Ovary (tissue), 9 donors: Measurements from ENCODE around the gene AKAP6. TPM values are rescaled to one million over a fixed set of nuclear protein-coding genes. Genes with fewer than 3 reads are reported as not detected.

Experiments used
- DNase-seq, 5 donors: peaks; one replicate each; pipeline ENCODE4 v3.0.0-alpha.2; 2019 to 2020
- H3K27ac ChIP-seq, 2 donors: fragments of 200-600 bp; one replicate each; pipeline versions ENCODE4 v1.5.1 to v1.8.0; 2019 to 2022
- H3K27me3 ChIP-seq: fragments of 200-600 bp; one replicate; pipeline ENCODE4 v1.8.0; 2022
- H3K36me3 ChIP-seq: fragments of 200-600 bp; sonication (generic); one replicate; pipeline ENCODE4 v1.5.1; 2019
- H3K4me1 ChIP-seq: one replicate; pipeline ENCODE4 v1.8.1; 2013; ENCODE audit warnings: mild to moderate bottlenecking, moderate library complexity; ENCODE audit not compliant: insufficient read depth
- H3K4me3 ChIP-seq: fragments of 200-600 bp; sonication (generic); one replicate; pipeline ENCODE4 v1.5.1; 2017
- H3K9me3 ChIP-seq, 2 donors: fragments of 200-600 bp in 1 of 2; sonication (generic) in 1 of 2; one replicate each; pipeline versions ENCODE4 v1.5.1 to v1.8.1; 2013 to 2019; ENCODE audit warnings: mild to moderate bottlenecking in 1 of 2, moderate library complexity in 1 of 2
- EP300 ChIP-seq: sonication (generic); formaldehyde crosslinking; IDR thresholded peaks from one replicate; pipeline ENCODE4 v1.6.1; 2017; ENCODE audit warnings: antibody characterized with exemption
- POLR2A ChIP-seq: fragments of 450-650 bp; IDR thresholded peaks from one replicate; pipeline ENCODE4 v1.6.1; 2017; ENCODE audit warnings: antibody characterized with exemption, mild to moderate bottlenecking, moderate library complexity
- WGBS, 3 donors: extraction: QIAGEN DNeasy Blood & Tissue Kit in 1 of 3; methylation state at CpG; one replicate each; pipeline versions ENCODE4 v1.1.5 to v1.1.7; 2013 to 2017; 5-methylcytosine and 5-hydroxymethylcytosine counted together
- intact Hi-C, 4 donors: fragments of 100-400 bp; cut with DNase I; formaldehyde crosslinking; loops; one replicate each; pipeline versions ENCODE4 v1.11.0 to v1.15.1; 2022 to 2023
- polyA plus RNA-seq, 2 donors: library from polyadenylated mRNA; stranded (reverse); fragments of 200-250 nt in 1 of 2; fragments of 350-450 nt in 1 of 2; fragmentation: Illumina TruSeq in 1 of 2; extraction: RNeasy Lipid Tissue Mini Kit (QIAGEN cat#74804) in 1 of 2; gene quantifications; one replicate each; pipeline ENCODE4 v1.2.3, GENCODE V29; 2013 to 2014
- total RNA-seq, 7 donors: library from RNA; depleted of rRNA in 2 of 7; stranded (reverse); fragments of >200 nt in 2 of 7; fragmentation: NEBNext Ultra II Directional in 3 of 7; extraction: Animal tissue kit (Norgen Biotek cat#: 25700) in 3 of 7; gene quantifications; one replicate each; pipeline versions ENCODE4 v1.1.0 to v1.2.4, GENCODE V29; 2016 to 2023
- TF ChIP-seq, protein P1 (sequence below), 3 donors: fragments of 450-650 bp in 2 of 3; fragments of 200-600 bp in 1 of 3; IDR thresholded peaks; one replicate each; pipeline versions ENCODE4 v1.5.1 to v1.8.0; 2016 to 2022; ENCODE audit warnings: antibody characterized with exemption in 3 of 3, mild to moderate bottlenecking in 1 of 3
- donor health status: DM: no; HTN: no; CAD: no; lungs with moderate emphysema.
- donor health status: DM: no; HTN: no; CAD: no.
- donor health status: Bipolar disorder and iron deficiency.
- donor health status: DM: yes; HTN: yes; CAD: no.
- donor health status: DM: no; HTN: no; CAD: no.
- donor health status: DM: yes; HTN: yes; CAD: no.

The AKAP6 gene
- total and polyA plus RNA-seq, 9 donors, result 2.3 to 13.1 (median 6.9) TPM

DNA sequence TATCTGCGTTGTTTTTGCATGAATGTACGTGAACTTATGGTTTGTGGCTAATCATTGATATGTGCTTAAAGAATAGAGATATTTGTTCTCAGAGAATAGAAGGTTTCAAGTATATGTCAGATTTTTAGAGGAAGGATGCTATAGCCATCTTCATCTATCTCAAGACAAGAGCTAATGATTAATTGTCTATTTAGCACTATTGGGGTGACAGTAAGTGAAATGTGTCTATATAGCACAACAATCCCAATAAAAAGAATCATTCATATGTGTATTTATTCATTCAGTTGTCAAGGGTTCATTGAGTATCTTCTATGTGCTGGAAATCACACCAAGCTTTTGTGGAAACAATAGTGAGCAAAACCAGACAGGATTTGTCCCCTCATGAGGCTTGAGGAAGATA, 310.1 kb downstream of the AKAP6 start:
- no peaks in the 10 kb centered on the region for H3K9me3 ChIP-seq
- intact Hi-C loops, result no loop called here
- H3K27me3 ChIP-seq, result no peaks in the 10 kb centered on the region
- no peaks in the 10 kb centered on the region for H3K4me1 ChIP-seq
- no peak overlapping the region for H3K27ac ChIP-seq
- no peak overlapping the region for H3K4me3 ChIP-seq
- WGBS, 3 donors, result 93 to 99% (median 95%) methylated on average over 2 of the region's 2 CpGs
- no peaks in the 10 kb centered on the region for H3K36me3 ChIP-seq
- TF ChIP-seq, protein P1, sequence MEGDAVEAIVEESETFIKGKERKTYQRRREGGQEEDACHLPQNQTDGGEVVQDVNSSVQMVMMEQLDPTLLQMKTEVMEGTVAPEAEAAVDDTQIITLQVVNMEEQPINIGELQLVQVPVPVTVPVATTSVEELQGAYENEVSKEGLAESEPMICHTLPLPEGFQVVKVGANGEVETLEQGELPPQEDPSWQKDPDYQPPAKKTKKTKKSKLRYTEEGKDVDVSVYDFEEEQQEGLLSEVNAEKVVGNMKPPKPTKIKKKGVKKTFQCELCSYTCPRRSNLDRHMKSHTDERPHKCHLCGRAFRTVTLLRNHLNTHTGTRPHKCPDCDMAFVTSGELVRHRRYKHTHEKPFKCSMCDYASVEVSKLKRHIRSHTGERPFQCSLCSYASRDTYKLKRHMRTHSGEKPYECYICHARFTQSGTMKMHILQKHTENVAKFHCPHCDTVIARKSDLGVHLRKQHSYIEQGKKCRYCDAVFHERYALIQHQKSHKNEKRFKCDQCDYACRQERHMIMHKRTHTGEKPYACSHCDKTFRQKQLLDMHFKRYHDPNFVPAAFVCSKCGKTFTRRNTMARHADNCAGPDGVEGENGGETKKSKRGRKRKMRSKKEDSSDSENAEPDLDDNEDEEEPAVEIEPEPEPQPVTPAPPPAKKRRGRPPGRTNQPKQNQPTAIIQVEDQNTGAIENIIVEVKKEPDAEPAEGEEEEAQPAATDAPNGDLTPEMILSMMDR (IDR thresholded peaks at IDR 0.05), result no peak
- TF ChIP-seq POLR2A (no peak), EP300 (no peak)
- DNase-seq, result no peak

DNA sequence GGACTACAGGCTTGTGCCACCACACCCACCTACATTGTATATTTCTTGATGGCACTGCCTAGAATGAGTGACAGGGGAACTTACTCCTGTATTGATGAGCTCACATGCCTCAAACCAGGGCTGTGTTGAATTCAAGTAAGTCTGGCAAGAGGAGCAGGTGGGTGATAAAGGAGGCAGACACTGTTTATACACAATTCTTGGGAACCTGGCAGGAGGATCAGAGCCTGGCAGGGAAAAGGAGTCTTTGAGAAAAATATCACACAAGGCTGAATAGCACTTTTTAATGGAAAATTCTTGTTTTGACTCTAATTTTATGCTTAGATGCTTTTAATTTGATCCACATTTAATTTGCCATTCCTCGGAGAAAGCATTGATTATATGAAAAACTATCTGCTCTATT, 316.5 kb downstream of the AKAP6 start:
- Histone ChIP-seq H3K9me3 (no peaks in the 10 kb centered on the region), H3K27ac (no peak overlapping the region), H3K36me3 (no peaks in the 10 kb centered on the region), H3K27me3 (no peaks in the 10 kb centered on the region), H3K4me1 (no peaks in the 10 kb centered on the region), H3K4me3 (no peak overlapping the region)
- TF ChIP-seq POLR2A (no peak), EP300 (no peak)
- TF ChIP-seq, protein P1 (IDR thresholded peaks at IDR 0.05), result no peak
- no peak for DNase-seq
- WGBS, 3 donors, result 76 to 85% (median 82%) methylated on average over 1 of the region's 1 CpG
- intact Hi-C loops, result no loop called here

DNA sequence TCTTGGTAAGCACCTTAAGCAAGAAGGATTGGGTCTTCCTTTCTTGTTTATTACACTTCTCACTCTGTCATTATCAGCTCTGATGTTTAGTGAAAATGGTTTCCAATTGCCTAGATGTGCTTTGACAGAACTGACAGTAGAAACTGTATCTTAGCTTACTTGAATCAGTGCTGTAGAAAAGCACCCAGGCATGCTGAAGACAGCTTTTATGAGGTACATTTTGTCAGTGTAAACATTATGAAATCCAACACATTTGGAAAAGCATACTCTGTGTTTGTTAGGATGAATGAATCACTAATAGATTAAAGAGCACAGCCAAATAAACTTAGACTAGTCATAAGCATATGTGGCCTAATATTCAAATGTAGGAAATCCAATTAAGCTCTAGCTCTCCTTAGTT, 319.3 kb downstream of the AKAP6 start:
- intact Hi-C loops, result no loop called here
- Histone ChIP-seq H3K4me1 (no peaks in the 10 kb centered on the region), H3K27ac (no peak overlapping the region), H3K4me3 (no peak overlapping the region), H3K36me3 (no peaks in the 10 kb centered on the region), H3K27me3 (no peaks in the 10 kb centered on the region), H3K9me3 (no peaks in the 10 kb centered on the region)
- DNase-seq, result no peak
- TF ChIP-seq POLR2A, result no peak
- TF ChIP-seq, protein P1 (IDR thresholded peaks at IDR 0.05), result no peak
- TF ChIP-seq EP300, result no peak

DNA sequence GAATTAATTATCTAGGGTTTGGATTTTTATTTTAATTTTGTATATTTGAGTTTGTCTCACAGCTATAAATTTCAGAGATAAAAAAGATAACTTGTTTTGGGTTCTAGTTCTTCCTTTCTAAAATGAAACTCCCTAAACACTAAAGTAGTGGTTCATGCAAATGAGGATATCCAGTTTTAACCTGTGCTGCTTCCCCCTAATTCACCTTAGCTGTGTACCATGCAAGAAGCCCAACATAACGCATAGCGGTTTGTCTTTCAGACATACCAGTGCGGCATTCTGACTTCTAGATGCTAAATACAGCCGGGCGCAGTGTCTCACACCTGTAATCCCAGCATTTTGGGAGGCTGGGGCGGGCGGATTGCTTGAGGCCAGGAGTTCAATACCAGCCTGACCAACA, 320.9 kb downstream of the AKAP6 start:
- no peak for TF ChIP-seq EP300
- no peak for TF ChIP-seq POLR2A
- TF ChIP-seq, protein P1 (IDR thresholded peaks at IDR 0.05), result no peak
- no peak overlapping the region for H3K27ac ChIP-seq
- intact Hi-C loops, result no loop called here
- no peaks in the 10 kb centered on the region for H3K4me1 ChIP-seq
- no peak overlapping the region for H3K4me3 ChIP-seq
- DNase-seq, result no peak
- H3K27me3 ChIP-seq, result no peaks in the 10 kb centered on the region
- WGBS, 3 donors, result 97% methylated on average over 7 of the region's 7 CpGs
- H3K9me3 ChIP-seq, result no peaks in the 10 kb centered on the region
- no peaks in the 10 kb centered on the region for H3K36me3 ChIP-seq

DNA sequence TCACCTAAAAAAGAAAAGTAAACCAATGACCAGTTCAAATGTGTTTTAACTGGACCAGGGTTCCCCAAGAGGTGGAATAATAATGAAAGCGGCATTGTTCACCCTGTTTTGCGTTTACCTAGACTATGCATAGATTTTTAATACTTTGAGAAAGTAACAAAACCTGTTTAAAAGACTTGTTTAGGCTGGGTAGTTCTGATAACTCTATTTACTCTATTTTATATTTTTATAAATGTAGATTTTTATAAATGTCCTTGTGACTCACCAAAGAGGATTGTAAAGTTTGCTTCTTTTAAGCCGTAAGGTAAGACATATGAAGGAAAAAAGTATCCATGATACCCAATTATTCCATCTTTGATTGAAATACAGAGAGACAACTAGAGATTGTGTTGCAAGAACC, 321.6 kb downstream of the AKAP6 start:
- no peaks in the 10 kb centered on the region for H3K27me3 ChIP-seq
- 95 to 97% (median 96%) methylated on average over 3 of the region's 3 CpGs for WGBS, 3 donors
- no peak overlapping the region for H3K4me3 ChIP-seq
- no peaks in the 10 kb centered on the region for H3K9me3 ChIP-seq
- no peaks in the 10 kb centered on the region for H3K36me3 ChIP-seq
- intact Hi-C loops, result no loop called here
- H3K27ac ChIP-seq, result no peak overlapping the region
- no peak for TF ChIP-seq EP300
- TF ChIP-seq, protein P1 (IDR thresholded peaks at IDR 0.05), result no peak
- TF ChIP-seq POLR2A, result no peak
- H3K4me1 ChIP-seq, result no peaks in the 10 kb centered on the region
- no peak for DNase-seq
